Upper lobe of left lung (tissue), 6 donors: Measurements from ENCODE around the gene VAV3. TPM values are rescaled to one million over a fixed set of nuclear protein-coding genes. Genes with fewer than 3 reads are reported as not detected.

ENCODE experiments used
- ATAC-seq, 2 donors: fragments of 200-7000 bp; cut with Tn5 transposase; one replicate each; pipeline ENCODE4 v1.9.1; 2022; ENCODE audit warnings: mild to moderate bottlenecking in 2 of 2, moderate library complexity in 2 of 2; ENCODE audit not compliant: low FRiP score in 2 of 2
- DNase-seq, 2 donors: peaks; one replicate each; pipeline ENCODE4 v3.0.0-alpha.2; 2019 to 2020
- H3K27ac ChIP-seq, 4 donors: fragments of 200-600 bp; sonication (generic); one replicate each; pipeline ENCODE4 v1.5.1; 2016 to 2019
- H3K27me3 ChIP-seq, 4 donors: fragments of 200-600 bp; sonication (generic); one replicate each; pipeline ENCODE4 v1.5.1; 2017 to 2019
- H3K36me3 ChIP-seq, 4 donors: fragments of 200-600 bp; sonication (generic); one replicate each; pipeline ENCODE4 v1.5.1; 2016 to 2019
- H3K4me1 ChIP-seq, 4 donors: fragments of 200-600 bp; sonication (generic); one replicate each; pipeline ENCODE4 v1.5.1; 2018 to 2019
- H3K4me3 ChIP-seq, 4 donors: fragments of 200-600 bp; sonication (generic); one replicate each; pipeline ENCODE4 v1.5.1; 2017 to 2019; ENCODE audit warnings: mild to moderate bottlenecking in 2 of 4, moderate library complexity in 1 of 4
- H3K9me3 ChIP-seq, 4 donors: fragments of 200-600 bp; sonication (generic); one replicate each; pipeline ENCODE4 v1.5.1; 2018 to 2019
- EP300 ChIP-seq, 4 donors: sonication (generic); formaldehyde crosslinking; IDR thresholded peaks; one replicate each; pipeline ENCODE4 v1.5.1; 2017; ENCODE audit warnings: antibody characterized with exemption in 4 of 4, control low read depth in 2 of 4
- POLR2A ChIP-seq, 4 donors: fragments of 450-650 bp; IDR thresholded peaks; one replicate each; pipeline ENCODE4 v1.5.1; 2016 to 2017; ENCODE audit warnings: antibody characterized with exemption in 4 of 4, mild to moderate bottlenecking in 2 of 4
- POLR2AphosphoS5 ChIP-seq, 2 donors: sonication (generic); formaldehyde crosslinking; IDR thresholded peaks; one replicate each; pipeline ENCODE4 v1.5.1; 2017; ENCODE audit warnings: antibody characterized with exemption in 2 of 2
- WGBS, 2 donors: methylation state at CpG; one replicate each; pipeline ENCODE4 v1.1.5; 2017 to 2018; 5-methylcytosine and 5-hydroxymethylcytosine counted together
- total RNA-seq, 6 donors: library from RNA; depleted of rRNA in 4 of 6; stranded (reverse); fragments of >200 nt in 4 of 6; gene quantifications; one replicate each; pipeline versions ENCODE4 v1.1.0 to v1.2.1, GENCODE V29; 2016 to 2021
- TF ChIP-seq, protein P1 (sequence below), 6 experiments: fragments of 450-650 bp in 4 of 6; fragments of 200-600 bp in 2 of 6; sonication (generic) in 2 of 6; IDR thresholded peaks; one replicate each; pipeline ENCODE4 v1.5.1; 2016 to 2019; ENCODE audit warnings: antibody characterized with exemption in 6 of 6
- donor health status: DM: no; HTN: no; CAD: no; lungs with moderate emphysema.
- donor health status: DM: no; HTN: yes; CAD: no; lungs with severe emphysema.

Gene VAV3
- total RNA-seq, 6 donors from 2014 or later, result 5.9 to 13.6 (median 7.8) TPM

DNA sequence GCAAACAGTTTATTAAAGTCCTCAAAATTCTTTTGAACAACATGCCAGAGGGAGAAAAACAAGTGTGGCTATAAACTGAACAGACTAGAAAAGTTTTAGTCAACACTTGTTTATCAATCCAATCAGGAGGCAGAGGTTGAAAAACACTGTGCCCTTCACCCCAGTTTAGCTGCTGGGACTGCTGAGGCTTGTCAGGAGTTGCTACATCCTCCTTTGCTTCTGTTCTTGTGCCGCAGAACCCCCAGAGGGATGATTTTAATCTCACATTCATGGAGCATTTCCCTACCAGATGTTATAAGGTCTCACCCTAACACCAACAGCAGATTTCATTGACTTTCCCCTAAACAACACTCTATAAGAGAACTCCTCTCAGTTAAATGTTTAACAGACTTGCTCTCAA, 321.2 kb downstream of the VAV3 start:
- Histone ChIP-seq H3K4me1 (no peaks in the 10 kb centered on the region), H3K4me3 (no peak overlapping the region), H3K36me3 (peaks cover 0 to 8% (median 0%) of the 10 kb centered on the region in 4 donors), H3K27ac (no peak overlapping the region), H3K9me3 (no peaks in the 10 kb centered on the region), H3K27me3 (no peaks in the 10 kb centered on the region)
- WGBS, 2 donors, result 76 to 85% methylated on average over 1 of the region's 1 CpG
- ATAC-seq (no peak), DNase-seq (no peak)
- TF ChIP-seq EP300 (IDR thresholded peaks at IDR 0.05) (no peak), POLR2A (IDR thresholded peaks at IDR 0.05) (no peak), POLR2AphosphoS5 (IDR thresholded peaks at IDR 0.05) (no peak)
- TF ChIP-seq, protein P1, sequence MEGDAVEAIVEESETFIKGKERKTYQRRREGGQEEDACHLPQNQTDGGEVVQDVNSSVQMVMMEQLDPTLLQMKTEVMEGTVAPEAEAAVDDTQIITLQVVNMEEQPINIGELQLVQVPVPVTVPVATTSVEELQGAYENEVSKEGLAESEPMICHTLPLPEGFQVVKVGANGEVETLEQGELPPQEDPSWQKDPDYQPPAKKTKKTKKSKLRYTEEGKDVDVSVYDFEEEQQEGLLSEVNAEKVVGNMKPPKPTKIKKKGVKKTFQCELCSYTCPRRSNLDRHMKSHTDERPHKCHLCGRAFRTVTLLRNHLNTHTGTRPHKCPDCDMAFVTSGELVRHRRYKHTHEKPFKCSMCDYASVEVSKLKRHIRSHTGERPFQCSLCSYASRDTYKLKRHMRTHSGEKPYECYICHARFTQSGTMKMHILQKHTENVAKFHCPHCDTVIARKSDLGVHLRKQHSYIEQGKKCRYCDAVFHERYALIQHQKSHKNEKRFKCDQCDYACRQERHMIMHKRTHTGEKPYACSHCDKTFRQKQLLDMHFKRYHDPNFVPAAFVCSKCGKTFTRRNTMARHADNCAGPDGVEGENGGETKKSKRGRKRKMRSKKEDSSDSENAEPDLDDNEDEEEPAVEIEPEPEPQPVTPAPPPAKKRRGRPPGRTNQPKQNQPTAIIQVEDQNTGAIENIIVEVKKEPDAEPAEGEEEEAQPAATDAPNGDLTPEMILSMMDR (IDR thresholded peaks at IDR 0.05), result no peak

DNA sequence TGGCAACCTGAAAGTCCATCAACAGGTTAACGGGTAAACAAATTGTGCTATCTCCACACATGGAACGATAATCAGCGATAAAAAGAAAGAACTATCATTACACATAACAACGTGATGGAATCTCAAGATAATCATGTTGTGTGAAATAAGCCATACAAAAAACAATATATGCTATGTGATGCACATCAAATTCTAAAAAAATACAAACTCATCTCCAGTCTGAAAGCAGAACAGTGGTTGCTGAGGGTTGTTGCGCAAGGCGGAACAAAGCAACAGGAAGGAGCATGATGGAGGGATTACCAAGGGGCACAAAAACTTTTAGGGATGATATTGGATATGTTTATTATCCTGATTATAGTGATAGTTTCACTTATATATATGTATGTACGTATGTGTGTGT, 324.8 kb downstream of the VAV3 start:
- Histone ChIP-seq H3K9me3 (no peaks in the 10 kb centered on the region), H3K4me3 (no peak overlapping the region), H3K4me1 (no peaks in the 10 kb centered on the region), H3K27me3 (no peaks in the 10 kb centered on the region), H3K27ac (no peak overlapping the region), H3K36me3 (peaks cover 0 to 8% (median 0%) of the 10 kb centered on the region in 4 donors)
- no peak for ATAC-seq
- DNase-seq, result no peak
- WGBS, 2 donors, result 80 to 86% methylated on average over 7 of the region's 7 CpGs
- no peak for TF ChIP-seq POLR2AphosphoS5 (IDR thresholded peaks at IDR 0.05)
- no peak for TF ChIP-seq POLR2A (IDR thresholded peaks at IDR 0.05)
- TF ChIP-seq, protein P1 (IDR thresholded peaks at IDR 0.05), result no peak
- no peak for TF ChIP-seq EP300 (IDR thresholded peaks at IDR 0.05)

DNA sequence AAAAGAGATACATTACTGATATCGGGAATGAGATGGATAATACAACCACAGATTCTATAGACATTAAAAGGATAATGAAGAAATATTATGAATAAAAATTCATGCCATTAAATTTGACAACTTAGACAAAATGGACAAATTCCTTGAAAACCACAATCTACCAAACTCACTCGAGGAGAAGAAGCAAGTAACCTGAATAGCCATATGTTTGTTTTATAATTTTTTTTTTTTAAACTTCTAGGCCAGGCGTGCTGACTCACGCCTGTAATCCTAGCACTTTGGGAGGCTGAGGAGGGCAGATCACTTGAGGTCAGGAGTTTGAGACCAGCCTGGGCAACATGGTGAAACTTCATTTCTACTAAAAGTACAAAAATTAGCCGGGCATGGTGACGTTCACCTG, 327.9 kb downstream of the VAV3 start:
- no peaks in the 10 kb centered on the region for H3K4me1 ChIP-seq
- no peak overlapping the region for H3K27ac ChIP-seq
- peaks cover 0 to 7% (median 0%) of the 10 kb centered on the region in 4 donors for H3K36me3 ChIP-seq
- TF ChIP-seq POLR2AphosphoS5 (IDR thresholded peaks at IDR 0.05) (no peak), EP300 (IDR thresholded peaks at IDR 0.05) (no peak), POLR2A (IDR thresholded peaks at IDR 0.05) (no peak)
- TF ChIP-seq, protein P1 (IDR thresholded peaks at IDR 0.05), result no peak
- H3K27me3 ChIP-seq, result no peaks in the 10 kb centered on the region
- H3K4me3 ChIP-seq, result no peak overlapping the region
- DNase-seq, result no peak
- ATAC-seq, result no peak
- WGBS, 2 donors, result 81 to 91% methylated on average over 4 to 6 of the region's 6 CpGs
- H3K9me3 ChIP-seq, result no peaks in the 10 kb centered on the region

DNA sequence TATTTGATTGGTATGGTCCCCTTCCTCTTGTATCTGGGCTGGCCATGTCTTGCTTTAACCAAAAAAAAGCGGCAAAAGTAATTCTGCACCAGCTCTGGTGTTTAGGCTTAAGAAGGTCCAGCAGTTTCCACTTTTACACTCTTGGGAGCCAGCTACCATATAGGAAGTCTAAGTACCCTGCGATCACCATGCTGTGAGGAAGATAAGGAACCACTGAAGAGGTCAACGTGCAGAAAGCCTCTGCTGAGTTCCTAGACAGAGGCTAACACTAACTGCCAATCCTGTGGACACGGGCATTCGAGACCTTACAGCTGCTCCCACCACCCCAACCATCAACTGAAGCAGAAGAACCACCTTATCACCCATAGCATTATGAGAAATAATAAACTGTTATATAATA, 331.4 kb downstream of the VAV3 start:
- Histone ChIP-seq H3K27me3 (no peaks in the 10 kb centered on the region), H3K4me3 (no peak overlapping the region), H3K27ac (no peak overlapping the region), H3K36me3 (no peaks in the 10 kb centered on the region), H3K4me1 (no peaks in the 10 kb centered on the region), H3K9me3 (no peaks in the 10 kb centered on the region)
- no peak for DNase-seq
- ATAC-seq, result no peak
- 65 to 78% methylated on average over 5 of the region's 5 CpGs for WGBS, 2 donors
- TF ChIP-seq, protein P1 (IDR thresholded peaks at IDR 0.05), result no peak
- TF ChIP-seq EP300 (IDR thresholded peaks at IDR 0.05) (no peak), POLR2A (IDR thresholded peaks at IDR 0.05) (no peak), POLR2AphosphoS5 (IDR thresholded peaks at IDR 0.05) (no peak)

DNA sequence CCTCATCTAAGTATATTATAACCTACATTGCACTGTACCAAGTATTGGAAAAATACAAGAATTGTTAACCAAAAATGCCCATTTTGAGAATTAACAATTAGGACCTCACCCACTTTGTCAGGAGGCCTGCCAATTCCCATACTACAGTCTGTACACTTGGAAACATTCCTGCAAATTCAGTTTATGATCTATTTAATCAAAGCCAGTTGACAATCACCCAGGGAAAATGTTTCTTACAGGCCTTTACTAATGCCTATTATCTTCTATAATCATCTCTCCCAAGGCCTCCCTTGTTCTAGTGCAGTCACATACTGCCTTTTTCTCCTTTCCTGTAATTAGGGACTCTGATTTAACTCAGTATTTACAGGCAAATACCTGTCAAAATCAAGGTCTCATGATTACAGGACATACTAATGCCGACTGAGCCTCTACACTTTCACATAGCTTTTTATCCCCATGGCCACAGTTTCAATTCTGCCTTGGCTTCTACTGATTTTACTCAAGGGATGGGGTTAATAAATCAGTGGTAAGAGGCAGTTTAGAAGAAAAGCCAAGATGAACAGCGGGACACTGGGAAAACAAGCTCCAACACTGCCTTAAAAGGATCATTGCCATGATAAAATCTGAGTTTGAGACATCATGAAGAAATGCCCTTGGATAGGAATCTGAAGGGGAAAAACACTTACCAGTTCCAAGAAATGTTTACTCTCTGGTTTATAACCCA, 338.7 kb downstream of the VAV3 start:
- no peaks in the 10 kb centered on the region for H3K36me3 ChIP-seq
- no peaks in the 10 kb centered on the region for H3K9me3 ChIP-seq
- no peak for DNase-seq
- TF ChIP-seq POLR2AphosphoS5 (IDR thresholded peaks at IDR 0.05), result no peak
- TF ChIP-seq, protein P1 (IDR thresholded peaks at IDR 0.05), result no peak
- TF ChIP-seq EP300 (IDR thresholded peaks at IDR 0.05), result no peak
- TF ChIP-seq POLR2A (IDR thresholded peaks at IDR 0.05), result no peak
- H3K27me3 ChIP-seq, result no peaks in the 10 kb centered on the region
- no peak for ATAC-seq
- WGBS, 2 donors, result 81 to 84% methylated on average over 2 of the region's 2 CpGs
- no peak overlapping the region for H3K4me3 ChIP-seq
- no peaks in the 10 kb centered on the region for H3K4me1 ChIP-seq
- no peak overlapping the region for H3K27ac ChIP-seq
